NCI-H2107 (cell line): ENCODE measurements around the gene SLC6A20.

Source experiments
- DNase-seq: peaks from one replicate; lab custom pipeline; 2025; lab: John Stamatoyannopoulos, UW

Gene SLC6A20

DNA sequence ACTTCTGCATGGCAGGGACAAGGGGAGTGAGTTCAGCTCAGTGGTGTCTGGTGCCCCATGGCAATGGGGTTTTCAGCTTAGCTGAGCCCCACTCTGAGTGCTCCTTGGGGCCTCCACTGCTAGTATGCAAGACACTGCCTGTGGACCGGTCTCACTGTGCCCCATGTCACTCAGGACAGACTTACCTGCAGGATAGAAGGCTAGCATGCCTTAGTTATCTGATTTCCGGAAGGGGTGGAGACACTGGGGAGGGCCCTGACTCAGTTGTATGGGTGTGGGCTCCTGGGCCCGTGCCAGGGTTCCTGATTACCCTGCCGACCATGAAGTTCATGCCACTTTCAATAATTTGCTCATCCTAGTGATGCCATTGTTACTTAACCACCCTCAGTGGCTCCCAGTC, 4.3 kb upstream of the SLC6A20 start:
- DNase-seq = no peak

DNA sequence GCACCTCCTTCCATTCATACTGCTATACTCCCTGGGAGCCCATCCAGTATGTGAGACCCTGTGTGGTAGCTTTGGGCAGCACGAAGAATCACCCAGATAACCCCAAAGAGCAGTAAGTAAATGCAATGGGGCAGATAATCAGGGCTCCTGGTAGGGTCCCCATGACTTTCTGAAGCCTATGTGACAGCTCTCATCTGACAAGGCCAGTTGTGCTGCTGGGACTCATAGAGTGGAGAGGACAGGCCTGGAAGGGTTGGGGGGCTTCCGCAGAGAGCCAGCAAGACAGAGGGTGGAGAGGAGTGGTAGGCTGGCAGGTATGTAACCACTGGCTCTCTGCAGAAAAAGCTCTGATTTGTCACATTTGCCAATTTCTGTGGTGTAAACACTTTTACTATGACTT, 3.2 kb upstream of the SLC6A20 start:
- DNase-seq = no peak

DNA sequence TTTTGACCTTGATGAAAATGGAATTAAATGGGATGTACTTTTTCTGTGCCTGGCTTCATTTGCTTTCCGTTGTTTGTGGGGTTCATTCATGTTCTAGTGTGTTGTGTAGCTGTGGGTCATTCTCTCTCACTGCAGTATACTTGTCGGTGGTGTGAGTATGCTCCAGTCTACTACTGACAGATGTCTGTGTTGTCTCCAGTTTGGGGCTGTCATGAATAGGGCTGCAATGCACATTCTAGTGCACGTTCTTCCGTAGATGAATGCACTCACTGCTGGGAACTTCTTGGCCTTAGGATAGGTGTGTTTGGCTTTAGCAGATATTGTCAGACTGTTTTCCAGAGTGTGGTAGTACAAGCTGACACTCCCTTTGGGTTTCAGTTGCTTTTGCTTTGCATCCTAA, 1.7 kb upstream of the SLC6A20 start:
- no peak for DNase-seq

DNA sequence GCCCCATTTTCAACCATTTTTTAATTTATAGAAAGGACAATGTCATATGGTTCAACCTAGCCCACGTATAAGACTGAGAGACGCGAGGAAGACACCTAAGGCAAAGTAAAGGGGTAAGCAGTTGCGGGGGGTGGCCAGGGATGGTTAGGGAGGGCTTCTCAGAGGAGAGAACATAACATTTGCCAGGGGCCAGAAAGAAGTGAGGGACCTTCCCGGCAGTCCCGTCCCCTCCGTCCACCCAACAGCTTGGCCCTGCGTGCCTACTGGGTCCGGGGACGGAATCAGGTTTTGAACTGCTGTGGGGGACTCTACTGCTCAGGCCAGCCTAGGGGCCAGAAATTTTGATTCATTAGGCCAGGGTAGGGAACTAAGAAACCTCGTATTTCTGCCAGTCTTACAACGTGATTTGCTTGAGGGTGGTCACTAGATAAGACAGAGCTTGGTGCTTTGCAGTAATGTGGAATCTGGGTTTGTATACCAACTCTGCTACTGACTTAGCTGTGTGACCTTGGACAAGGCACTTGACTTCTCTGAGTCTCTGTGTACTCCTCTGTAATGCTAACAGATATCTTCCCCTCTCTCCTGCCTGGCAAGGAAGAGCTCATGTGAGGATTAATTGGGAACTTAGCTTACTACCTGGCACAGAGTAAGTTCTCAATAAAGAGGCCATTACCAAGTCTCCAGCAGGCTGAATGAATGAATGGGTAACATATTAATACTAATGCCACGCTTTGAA, 734 bp upstream of the SLC6A20 start:
- DNase-seq = no peak

DNA sequence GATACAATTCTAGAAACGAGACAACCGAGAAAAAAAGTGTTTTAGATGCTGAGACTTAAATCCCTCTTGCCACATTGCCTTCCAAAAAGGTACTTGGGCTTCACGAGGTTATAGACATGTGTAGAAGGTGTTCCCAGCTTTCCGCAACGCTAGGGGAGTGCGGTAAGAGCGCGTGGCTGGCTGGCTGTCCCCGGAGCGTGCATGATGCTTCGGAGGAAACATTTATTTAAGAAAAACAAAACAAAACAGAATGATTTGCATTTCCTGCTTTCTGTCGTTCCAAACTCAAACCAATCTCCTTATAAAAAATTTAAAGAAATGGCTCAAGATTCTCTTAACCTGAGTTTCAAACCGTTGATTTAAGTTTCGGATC, 841 bp downstream of the SLC6A20 start:
- no peak for DNase-seq

DNA sequence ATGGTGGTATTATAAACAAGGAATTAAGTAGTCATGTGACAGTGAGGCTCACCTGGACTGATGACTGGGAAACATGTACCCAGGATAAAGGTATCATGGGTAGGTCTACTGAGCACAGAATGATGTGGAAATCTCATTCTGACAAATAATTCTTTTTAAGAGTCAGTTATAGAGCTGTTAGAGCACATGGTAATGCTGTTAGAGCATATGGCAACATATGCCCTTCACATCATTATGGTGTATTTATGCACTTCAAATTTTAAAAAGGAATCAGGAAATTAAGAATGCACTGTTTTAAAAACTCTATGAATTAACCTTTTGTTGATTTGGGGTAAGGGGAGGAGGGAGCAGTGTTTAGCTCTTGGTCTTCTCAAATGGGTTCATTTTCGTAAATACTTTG, 1.7 kb downstream of the SLC6A20 start:
- no peak for DNase-seq

DNA sequence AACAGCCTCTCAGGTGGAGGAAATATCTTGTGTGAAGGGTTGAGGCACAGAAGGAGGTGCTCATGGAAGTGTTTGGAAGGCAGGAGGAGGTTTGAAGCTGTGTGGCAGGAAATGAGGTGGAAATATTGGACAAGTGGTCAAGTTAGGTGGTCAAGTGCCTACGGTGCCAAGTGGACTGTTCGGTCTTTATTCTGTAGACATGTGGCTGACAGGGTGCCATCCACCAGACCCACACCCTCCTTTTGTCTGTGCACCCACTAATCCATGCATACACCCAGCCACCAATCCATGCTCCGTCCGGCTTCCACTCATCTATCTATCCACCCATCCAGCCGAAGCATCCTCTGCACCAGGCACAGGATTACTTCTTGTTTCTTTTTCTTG, 2.2 kb downstream of the SLC6A20 start:
- DNase-seq = no peak

DNA sequence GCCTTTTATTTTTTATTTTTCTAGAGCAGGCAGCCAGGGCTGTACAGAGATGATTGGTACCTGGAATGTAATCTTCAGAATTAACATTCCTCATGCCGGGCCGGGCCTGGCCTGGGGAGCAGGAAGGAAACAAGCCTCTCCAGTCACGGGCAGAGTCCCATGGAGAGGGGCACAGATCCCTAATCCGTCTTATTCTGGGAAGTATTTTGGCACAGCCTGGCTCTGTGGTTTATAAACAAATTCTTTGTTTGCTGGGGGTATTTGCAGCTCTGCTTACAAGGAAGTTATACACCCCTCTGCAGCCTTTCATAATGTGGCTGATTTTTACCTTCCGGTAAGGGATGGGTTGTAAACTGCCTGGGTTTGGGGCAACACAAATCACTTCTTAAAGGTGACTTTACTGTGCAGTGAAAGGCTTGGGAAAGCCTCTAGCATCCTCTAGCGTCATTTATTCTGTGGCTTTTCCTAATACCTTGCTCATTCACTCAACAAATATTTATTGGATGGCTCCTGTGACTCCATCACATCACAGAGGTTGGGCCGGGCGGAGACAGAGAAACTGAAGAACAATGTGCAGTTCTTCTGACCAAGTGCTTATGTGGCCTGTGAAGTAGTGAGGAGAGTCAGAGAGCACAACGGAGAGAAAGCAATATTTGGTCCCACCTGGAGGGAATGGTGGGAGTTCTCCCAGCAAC, 2.7 kb downstream of the SLC6A20 start:
- DNase-seq = no peak

DNA sequence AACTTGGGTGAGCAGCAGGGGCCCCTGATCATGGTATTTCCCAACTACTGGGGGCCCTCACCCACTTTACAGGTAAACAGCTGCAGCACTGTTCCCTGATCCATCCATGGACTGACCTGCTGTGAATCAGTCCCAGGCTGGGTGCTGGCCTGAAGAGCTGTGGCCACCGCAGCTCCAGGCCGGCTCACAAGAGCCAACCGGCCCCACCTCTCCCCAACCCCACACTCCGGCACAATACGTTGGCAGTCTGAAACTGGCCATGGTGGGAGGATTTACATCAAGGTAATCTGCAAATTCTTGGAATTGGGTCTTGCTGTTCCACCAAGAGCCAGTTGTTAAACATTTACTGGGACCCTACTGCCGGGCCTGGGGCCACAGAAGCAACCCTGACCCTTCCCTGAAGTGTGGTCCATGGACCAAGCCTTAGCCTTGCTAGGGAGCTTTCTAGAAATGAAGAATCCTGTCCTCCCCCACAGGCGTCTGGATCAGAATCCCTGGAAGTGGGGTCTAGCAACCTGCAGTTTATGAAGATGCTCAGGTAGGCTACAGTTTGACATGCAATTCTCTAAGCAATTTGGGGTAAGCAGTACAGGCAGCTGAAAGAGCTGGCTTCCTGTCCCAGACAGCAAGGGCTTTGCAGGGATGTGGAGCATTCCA, 3.7 kb downstream of the SLC6A20 start:
- DNase-seq = no peak

DNA sequence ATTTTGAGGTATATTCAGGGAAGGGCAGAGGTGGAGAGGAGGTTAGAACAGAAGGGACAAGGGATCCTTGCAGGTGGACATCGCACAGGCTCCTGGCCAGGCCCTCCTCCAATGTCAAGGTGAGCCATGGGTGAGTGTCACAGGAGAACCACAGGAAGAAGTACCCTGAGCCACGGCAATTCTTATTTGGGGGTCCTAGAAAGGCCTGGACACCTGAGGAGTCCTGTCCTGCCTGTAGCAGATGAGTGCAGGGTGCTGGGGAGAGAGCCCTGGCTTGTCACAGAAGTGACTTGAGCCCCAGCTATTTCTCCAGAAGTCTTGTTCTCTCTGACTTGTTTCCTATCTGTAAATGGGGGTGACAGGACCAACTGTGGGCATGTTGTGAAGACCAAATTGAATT, 4.3 kb downstream of the SLC6A20 start:
- no peak for DNase-seq

DNA sequence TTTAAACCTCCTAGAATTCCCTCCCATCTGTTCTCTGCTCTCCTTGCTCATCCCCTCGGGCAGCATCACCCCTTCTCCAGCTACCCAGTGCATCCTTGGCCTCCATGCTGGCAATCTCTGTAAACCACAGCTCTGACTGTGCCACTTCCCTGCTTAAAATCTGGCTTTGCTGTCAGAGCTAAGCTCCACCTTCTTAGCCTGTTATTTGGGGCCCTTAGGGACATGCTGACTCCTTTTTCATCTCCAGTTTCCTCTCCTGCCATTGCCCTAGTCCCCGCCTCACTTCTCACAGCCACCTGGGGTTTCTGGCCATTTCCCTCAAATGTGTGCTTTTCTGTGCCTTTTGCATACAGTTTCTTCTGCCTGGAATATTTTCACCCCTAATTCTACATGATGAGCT, 5.7 kb downstream of the SLC6A20 start:
- DNase-seq = no peak

DNA sequence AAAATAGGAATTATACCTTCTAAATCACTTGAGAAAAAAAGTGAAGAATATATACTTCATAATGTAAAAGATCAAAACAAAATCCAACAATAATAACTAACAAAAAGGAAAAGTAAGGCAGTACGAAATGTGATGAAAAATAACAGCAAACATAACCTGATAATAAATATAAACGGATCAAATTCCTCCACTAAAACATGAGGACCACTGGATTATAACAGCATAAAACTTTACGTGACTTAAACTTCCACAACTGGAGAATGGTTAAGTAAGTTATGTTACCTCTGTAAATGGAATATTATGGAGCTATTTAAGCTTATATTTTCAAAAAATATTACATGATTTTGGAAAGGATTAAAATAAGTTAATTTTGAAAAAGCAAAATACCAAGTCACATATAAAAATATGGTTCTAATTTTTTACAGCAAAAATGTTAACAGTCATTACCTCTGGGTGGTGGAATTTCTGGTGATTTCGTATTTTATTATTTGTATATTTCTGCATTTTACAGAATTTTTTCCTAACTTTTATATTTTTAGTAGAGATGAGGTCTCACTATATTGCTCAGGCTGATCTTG, 7.0 kb downstream of the SLC6A20 start:
- DNase-seq = no peak

DNA sequence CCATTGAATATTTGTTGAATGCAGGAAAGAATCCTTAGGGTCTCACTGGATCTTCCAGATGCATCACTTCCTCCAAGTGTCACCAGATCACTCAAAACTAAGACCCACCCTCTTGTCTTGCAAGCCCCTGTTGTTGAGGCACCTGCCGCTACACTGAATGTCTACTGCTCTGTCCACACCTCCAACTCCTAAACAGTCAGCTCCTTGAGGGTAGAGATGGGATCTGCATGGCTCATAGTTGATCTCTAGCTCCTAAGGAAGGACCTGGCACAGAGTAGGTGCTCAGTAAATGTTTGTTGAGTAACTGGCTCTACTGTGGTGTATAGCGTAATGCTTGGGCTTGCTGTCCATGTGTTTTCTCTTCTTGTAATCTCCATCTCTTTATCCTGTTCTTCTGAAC, 8.8 kb downstream of the SLC6A20 start:
- DNase-seq = no peak

DNA sequence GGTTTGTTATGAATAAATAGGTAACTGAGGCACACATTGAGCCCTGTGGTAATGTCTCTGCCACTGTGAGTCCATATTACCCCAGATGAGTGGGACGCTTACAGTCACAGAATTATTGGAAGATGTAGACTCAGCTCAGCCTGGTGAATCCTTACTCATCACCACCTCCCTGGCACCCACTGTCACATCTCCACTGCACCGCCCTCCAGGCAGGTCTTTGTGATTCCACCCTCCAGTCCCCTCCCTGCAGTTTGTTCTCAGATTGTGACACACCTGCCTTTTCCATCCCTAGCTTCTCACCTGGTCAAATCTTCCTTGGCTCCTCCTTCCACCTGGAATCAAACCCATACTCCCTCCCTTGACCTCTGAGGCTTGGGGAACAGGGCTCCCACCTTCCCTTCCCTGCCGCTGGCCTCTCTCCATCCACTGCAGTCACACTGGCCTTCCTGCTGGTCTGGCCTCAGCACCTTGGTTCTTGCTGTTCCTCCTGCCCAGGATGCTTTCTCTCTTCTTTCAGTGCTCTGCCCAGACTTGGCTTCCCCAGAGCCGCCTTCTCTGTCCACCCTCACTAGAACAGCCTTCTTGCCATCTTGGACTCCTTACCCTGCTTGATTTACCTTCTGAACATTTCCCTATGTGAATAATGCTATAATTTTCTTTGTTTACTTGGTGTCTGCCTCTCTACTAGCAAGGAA, 9.4 kb downstream of the SLC6A20 start:
- DNase-seq = no peak

DNA sequence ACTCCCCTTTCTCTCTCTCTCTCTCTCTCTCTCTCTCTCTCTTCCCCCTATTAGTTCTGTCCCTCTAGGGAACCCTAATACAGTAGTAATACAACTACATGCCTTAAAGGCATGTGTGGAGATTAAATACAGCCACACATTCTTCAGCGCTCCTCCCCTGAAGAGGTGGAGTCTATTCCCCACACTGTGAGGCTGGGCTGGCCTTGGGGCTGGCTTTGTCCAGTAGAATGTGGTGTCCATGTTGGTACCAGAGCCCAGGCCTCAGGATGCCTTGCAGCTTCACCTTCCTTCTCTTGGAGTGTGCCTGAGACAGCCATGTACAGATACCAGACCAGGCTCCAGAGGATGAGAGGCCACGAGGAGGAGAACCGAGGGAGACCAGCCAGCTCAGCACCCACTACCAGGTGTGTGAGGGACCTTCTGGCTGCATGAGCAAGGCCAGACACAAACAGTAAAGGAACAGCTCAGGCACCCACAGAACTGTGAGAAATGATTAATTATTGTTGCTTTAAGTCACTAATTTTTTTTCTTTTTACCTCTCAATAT, 10.7 kb downstream of the SLC6A20 start:
- no peak for DNase-seq

DNA sequence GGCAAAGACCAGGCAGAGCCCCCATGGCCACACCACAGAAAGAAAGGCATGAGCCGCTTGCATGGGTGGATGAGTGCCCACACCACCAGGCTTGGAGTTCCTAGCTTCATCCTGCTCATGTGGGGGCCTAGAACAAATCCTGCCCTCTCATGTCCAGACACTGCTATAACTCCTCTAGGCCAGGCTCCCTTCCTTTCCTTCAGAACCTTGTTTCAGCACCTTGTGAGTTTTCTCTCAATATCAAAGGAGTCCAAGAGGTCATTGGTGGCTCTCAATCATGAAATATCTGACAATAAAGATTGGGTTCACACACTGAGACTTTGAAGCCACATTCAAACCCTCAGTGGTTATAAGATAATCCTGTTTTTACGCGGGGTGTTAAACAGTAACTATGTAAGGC, 12.7 kb downstream of the SLC6A20 start:
- DNase-seq = no peak

DNA sequence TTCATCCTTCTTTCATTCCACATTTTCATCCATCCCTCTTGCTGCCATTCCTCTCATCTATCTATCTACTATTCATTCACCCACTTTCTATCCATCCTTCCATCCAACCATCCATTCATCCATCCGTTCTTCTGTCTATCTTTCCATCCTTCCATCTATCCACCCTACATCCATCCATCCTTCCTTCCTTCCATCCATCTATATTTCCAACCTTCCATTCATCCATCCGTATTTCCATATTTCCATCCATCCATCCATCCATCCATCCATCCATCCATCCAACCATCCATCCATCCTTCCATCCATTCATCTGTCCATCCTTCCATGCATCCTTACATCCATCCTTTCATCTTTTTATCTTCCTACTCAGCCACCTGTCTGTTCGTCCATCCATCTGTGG, 14.0 kb downstream of the SLC6A20 start:
- DNase-seq = no peak

DNA sequence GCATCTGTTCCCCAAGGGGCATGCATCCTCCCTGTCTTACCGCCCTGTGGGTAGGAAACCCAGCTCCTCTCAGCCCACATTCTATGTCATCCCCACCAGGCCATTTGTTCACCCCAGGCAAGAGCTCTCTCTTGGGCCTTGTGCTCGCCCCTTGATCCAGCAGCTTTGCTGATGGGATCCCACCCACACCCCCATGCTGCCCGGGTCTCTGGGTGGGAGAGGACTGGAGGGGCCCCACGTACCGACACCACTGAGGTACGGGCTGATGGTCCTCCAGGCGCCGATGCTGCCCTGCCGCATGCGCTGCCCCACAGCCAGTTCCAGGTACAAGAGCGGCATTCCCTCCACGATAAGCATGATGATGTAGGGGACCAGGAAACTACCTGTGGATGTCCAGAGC, 14.5 kb downstream of the SLC6A20 start:
- DNase-seq = no peak

DNA sequence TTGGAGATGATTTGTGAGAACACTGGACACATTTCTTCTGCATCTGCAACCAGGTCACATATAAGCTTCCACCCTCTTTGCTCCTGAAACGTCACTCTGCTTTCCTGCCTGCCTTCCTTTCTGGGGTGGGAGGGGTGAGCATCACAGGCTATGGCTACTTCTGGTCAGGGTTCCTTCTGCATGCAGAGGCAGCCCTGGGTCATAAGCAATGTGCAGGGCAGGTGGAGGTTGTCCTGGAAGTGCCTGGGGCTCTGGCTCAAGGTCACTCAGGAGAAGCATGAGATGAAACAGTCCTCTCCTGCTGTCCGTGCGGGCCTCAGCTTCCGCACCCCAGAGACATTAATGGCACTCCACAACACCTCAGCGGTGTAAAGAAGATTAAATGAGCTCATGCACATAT, 15.1 kb downstream of the SLC6A20 start:
- no peak for DNase-seq

DNA sequence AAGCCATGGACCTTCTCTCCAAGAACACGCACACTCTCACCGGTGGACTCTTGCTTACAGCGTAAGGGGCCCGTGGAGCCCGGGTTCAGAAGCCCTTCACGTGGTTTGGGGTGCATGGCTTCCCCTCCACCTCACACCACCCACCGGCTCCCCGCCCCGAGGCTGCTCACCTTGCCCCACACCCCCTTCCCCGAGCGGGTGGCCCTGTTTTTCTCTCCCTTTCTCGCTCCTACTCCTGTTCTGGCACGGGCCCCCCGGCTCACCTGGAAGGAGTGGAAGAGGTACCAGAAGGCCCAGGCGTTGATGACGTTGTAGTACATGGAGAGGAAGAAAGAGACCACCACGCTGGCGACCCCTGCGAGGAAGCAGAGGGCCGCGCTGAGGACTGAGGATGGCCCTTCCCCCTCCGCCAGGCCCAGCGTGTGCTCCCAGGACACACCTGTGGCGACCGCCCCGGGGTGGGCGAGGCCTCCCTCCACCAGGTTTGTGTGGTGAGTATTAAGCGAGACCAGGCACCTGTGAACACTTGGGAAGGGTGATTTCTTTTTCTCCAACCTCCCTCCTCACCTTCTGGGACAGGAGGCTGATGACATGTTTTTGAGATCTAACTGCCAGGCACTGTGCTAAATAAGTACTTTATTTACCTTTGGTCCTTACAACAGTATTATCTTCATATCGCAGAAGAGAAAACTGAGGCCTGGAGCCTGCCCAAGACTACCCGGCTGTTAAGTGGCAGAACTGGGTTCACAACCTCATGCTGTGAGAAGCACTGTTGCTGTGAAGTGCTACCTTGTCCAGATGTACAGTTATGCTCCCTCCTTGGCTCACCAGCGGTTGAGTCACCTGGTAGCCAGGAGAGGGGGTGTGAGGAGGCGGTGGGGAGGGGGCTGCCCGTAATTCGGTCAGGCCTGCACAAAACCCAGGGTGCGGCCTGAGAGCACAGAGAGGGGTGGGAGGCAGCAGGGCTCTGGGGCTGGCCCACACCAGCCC, 16.3 kb downstream of the SLC6A20 start:
- no peak for DNase-seq

DNA sequence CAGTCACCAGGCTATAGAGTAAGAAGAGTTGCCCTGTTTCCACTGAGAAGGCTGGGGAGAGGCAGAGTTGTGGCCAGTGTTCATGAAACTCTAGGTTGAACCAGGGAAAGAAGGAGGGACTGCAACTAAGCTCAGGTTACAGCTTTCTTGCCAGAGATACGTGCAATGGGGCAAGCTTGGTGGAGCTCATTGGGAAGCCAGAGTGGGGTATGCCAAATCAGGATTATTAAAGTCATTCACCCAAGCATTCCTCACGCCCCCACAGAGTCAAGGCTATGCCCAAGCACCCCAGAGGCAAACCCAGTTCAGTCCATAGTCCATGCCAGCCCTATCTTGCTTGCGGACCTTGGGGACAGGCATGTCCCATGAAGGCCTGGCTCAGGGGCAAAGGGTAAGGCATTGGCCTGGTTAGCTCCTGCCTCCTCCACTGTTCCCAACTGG, 17.6 kb downstream of the SLC6A20 start:
- no peak for DNase-seq
